Immature natural killer cell (primary cell): ENCODE data around the gene MAX. TPM values are rescaled to one million over a fixed set of nuclear protein-coding genes. Genes with fewer than 3 reads are reported as not detected.
"Not testable (repeated sequence)": the region's sequence is repeated elsewhere in the genome, so short reads cannot be mapped to it uniquely, and the experiment has no call there.

Experiments
- DNase-seq, 3 donors: peaks; one replicate each; pipeline ENCODE4 v3.0.0; 2022; ENCODE audit warnings: mixed read lengths in 1 of 3
- H3K27ac Mint-ChIP-seq, 6 donors: one replicate each; pipeline ENCODE4 v1.8.0; 2020; ENCODE audit warnings: mixed read lengths in 6 of 6, mild to moderate bottlenecking in 5 of 6, inconsistent platforms in 4 of 6, moderate library complexity in 3 of 6
- H3K27me3 Mint-ChIP-seq, 3 donors: one replicate each; pipeline ENCODE4 v1.8.0; 2020 to 2021; ENCODE audit warnings: low read depth in 3 of 3, mild to moderate bottlenecking in 3 of 3, mixed read lengths in 3 of 3, moderate library complexity in 3 of 3, inconsistent platforms in 1 of 3
- H3K36me3 Mint-ChIP-seq, 3 donors: one replicate each; pipeline ENCODE4 v1.8.0; 2020; ENCODE audit warnings: mixed read lengths in 3 of 3, inconsistent platforms in 2 of 3, mild to moderate bottlenecking in 2 of 3
- H3K4me1 Mint-ChIP-seq, 2 donors: one replicate each; pipeline ENCODE4 v1.8.0; 2020; ENCODE audit warnings: inconsistent platforms in 2 of 2, mild to moderate bottlenecking in 2 of 2, mixed read lengths in 2 of 2, moderate library complexity in 1 of 2
- H3K4me3 Mint-ChIP-seq, 5 donors: one replicate each; pipeline ENCODE4 v1.8.0; 2020; ENCODE audit warnings: mild to moderate bottlenecking in 5 of 5, mixed read lengths in 5 of 5, inconsistent platforms in 3 of 5, moderate library complexity in 3 of 5
- H3K9me3 Mint-ChIP-seq, 6 donors: one replicate each; pipeline ENCODE4 v1.8.0; 2020; ENCODE audit warnings: mild to moderate bottlenecking in 6 of 6, mixed read lengths in 6 of 6, inconsistent platforms in 4 of 6, moderate library complexity in 3 of 6
- polyA plus RNA-seq, 3 donors: library from polyadenylated mRNA; unstranded; fragments of 300-500 nt; fragmentation: Illumina TruSeq; gene quantifications; one replicate each; pipeline ENCODE4 v1.2.3, GENCODE V29; 2021

MAX gene
- polyA plus RNA-seq, 3 donors from 2014 or later = 121 to 139 (median 135) TPM

DNA sequence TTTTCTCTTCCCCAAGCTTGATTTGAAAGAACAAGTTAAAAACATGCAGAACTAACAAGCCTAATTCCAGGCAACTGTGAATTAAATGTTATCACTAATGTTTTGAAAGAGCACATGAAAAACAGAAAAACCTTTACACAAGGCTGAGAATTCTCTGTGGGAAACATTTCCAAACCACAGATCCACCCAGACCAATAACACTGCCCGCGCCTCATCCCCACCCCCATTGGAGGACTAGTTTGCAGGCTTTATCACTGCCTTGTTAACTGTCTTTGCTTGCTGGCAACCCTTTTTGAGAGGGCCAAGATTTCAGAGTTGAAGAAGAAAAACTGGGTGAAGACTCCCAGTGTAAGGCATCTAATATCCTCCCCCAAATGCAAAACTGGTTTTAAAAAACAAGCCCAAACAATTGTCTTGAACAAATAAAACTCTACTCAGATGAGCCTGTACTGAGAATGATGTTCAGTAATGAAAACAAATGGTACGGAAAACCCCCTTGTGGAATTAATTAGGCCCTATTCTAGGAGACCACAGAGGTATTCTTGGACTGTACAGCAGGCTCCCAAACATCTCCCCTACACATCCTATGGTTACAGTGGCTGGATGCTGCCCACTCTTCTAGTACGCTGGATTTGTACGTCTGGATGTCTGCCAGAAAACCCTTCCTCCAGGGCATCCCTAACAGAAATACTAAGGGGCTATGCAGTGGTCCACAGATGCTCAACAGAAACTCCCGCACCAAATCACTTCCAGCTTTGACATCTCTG, 5.8 kb downstream of the MAX start:
- Mint-ChIP-seq H3K27ac (peak overlapping the region; percentile 26 to 79 (median 54)), H3K9me3 (no peaks in the 10 kb centered on the region)

DNA sequence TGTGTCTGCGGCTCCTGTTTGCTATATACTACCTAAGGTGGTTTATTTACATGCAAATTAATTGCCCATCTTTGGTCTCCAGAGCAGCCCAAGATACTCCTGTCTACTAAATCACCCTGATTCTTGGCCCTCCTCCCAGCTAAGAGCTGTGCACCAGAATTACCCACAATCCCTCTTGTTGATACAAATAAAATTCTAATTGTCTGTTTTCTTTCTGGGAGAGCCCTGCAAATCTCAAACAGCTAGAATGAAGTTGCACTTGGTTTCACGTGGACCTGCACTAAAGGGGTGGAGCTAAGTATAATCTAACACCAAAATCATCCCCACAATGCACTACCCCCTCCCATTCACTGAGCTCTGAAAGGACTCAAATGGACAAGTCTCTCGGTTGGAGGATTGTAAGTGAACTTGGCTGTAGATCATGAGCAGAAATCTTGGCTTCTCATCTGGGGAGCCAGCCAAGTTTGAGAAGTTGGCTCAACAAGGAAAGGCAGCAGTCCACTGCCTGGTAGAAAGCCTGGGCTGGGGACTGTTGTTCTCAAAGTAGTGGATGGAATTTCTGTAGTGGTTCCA, 6.6 kb downstream of the MAX start:
- DNase-seq = no peak
- Mint-ChIP-seq H3K27me3 (no peaks in the 10 kb centered on the region), H3K9me3 (no peaks in the 10 kb centered on the region), H3K27ac (peak overlapping the region; percentile 26 to 79 (median 54)), H3K4me3 (peak overlapping the region; percentile 23 to 64 (median 63)), H3K36me3 (peaks cover 8 to 30% (median 19%) of the 10 kb centered on the region in 3 donors), H3K4me1 (peaks cover 72 to 92% of the 10 kb centered on the region in 2 donors)

More for the DNA sequence above, 5.8 kb downstream of the MAX start:
- DNase-seq = no peak
- Mint-ChIP-seq H3K4me3 (peak overlapping the region; percentile 23 to 64 (median 63)), H3K36me3 (peaks cover 8 to 23% (median 11%) of the 10 kb centered on the region in 3 donors), H3K4me1 (peaks cover 75 to 92% of the 10 kb centered on the region in 2 donors), H3K27me3 (peaks cover 0 to 3% (median 0%) of the 10 kb centered on the region in 3 donors)

DNA sequence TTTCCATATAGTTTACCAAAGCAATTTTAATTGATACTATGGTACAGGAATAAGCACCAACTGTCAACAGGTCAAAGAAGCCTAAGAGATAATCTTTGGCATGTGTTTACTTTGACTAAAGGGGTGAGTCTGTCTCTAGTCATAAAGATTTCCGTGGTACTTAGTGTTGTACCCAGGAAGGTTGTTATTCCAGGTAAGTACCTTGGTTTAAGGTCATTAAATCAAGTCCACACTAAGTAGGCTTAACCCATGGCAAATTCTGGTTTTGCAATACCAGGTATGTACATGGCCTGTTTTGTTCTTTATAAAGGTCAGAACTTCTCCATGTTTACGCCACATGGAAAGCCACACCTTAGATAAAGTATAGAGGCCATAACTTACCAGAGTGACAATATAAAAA, 10.0 kb downstream of the MAX start:
- no peaks in the 10 kb centered on the region for H3K9me3 Mint-ChIP-seq
- no peak for DNase-seq
- peaks cover 28 to 48% (median 32%) of the 10 kb centered on the region in 3 donors for H3K36me3 Mint-ChIP-seq
- H3K4me1 Mint-ChIP-seq = peaks cover 56 to 87% of the 10 kb centered on the region in 2 donors
- H3K27me3 Mint-ChIP-seq = no peaks in the 10 kb centered on the region
- H3K27ac Mint-ChIP-seq = no peak overlapping the region
- H3K4me3 Mint-ChIP-seq = no peak overlapping the region

DNA sequence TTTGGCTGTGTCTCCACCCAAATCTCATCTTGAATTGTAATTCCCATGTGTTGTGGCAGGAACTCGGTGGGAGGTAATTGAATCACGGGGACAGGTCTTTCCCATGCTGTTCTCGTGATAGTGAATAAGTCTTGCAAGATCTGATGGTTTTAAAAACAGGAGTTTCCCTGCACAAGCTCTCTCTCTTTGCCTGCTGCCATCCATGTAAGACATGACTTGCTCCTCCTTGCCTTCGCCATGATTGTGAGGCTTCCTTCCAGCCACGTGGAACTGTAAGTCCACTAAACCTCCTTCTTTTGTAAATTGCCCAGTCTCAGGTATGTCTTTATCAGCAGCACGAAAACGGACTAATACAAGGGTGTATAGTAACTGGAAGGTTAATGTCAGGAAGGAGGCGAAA, 14.5 kb downstream of the MAX start:
- H3K4me1 Mint-ChIP-seq = peaks cover 35 to 85% of the 10 kb centered on the region in 2 donors
- peaks cover 37 to 71% (median 42%) of the 10 kb centered on the region in 3 donors for H3K36me3 Mint-ChIP-seq
- H3K27ac Mint-ChIP-seq = peak overlapping the region in 1 of 6 donors; percentile 13
- DNase-seq, H3K27me3 Mint-ChIP-seq, H3K9me3 Mint-ChIP-seq, H3K4me3 Mint-ChIP-seq: not testable (repeated sequence)

DNA sequence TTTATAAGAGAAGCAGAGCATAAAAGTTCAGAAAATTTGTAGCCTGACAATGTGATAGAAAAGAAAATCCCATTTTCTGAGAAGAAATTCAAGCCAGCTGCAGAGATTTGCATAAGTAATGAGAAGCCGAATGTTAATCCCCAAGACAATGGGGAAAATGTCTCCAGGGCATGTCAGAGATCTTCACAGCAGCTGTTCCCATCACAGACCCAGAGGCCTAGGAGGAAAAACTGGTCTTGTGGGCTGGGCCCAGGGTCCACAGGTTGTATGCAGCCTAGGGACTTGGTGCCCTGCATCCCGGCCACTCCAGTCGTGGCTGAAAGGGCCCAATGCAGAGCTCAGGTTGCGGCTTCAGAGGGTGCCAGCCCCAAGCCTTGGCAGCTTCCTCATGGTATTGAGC, 15.6 kb downstream of the MAX start:
- H3K36me3 Mint-ChIP-seq = peaks cover 43 to 78% (median 48%) of the 10 kb centered on the region in 3 donors
- not testable (repeated sequence) for H3K9me3 Mint-ChIP-seq, H3K27me3 Mint-ChIP-seq, DNase-seq, H3K4me3 Mint-ChIP-seq
- peak overlapping the region in 2 of 6 donors; percentile 43 to 51 for H3K27ac Mint-ChIP-seq
- peaks cover 44 to 94% of the 10 kb centered on the region in 2 donors for H3K4me1 Mint-ChIP-seq

DNA sequence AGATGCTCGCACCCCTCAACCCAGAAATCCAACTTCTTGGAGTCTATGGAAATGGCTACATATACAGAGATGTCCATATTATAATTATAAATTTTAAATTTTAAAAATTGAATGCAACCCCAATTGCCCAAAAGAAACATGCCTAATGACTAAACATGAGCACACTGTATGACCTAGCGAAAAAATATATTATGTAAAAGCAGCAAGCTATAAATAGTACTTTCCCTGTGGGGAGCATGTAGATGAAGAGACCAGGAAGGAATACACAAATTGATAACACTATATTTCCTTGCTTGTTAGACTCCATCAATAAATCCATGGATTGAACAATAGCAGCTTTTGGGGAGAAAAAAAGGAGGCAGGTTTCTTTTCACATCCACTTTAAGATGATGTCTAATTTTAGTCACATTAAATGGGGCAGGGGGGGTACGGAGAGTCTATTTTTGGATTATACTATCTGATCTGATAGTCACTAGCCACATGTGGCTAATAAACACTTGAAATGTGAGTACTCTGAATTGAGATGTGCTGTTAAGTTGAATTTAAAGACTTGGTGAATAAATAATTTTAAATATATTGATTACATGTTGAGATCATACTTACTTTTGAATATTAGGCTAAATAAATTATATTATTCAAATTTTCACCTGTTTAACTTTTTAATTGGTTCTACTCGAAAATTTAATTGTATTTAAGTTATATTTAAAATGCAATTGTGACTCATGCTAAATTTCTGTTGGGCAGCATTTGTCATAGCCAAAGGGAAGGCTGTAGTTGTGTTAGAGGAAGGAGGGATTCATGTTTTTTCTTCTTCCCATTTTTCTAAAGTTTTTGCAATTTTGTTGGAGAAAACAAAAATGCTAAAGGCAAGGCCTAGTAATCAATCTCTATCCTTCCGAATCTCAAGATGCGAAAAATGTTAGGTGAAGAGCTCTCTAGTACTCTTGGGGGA, 17.5 kb downstream of the MAX start:
- no peaks in the 10 kb centered on the region for H3K9me3 Mint-ChIP-seq
- peaks cover 0 to 2% (median 0%) of the 10 kb centered on the region in 3 donors for H3K27me3 Mint-ChIP-seq
- H3K4me1 Mint-ChIP-seq = peaks cover 56 to 99% of the 10 kb centered on the region in 2 donors
- peaks cover 41 to 79% (median 44%) of the 10 kb centered on the region in 3 donors for H3K36me3 Mint-ChIP-seq
- H3K27ac Mint-ChIP-seq = peak overlapping the region in 5 of 6 donors; percentile 20 to 59 (median 35)
- DNase-seq = no peak
- H3K4me3 Mint-ChIP-seq = no peak overlapping the region

DNA sequence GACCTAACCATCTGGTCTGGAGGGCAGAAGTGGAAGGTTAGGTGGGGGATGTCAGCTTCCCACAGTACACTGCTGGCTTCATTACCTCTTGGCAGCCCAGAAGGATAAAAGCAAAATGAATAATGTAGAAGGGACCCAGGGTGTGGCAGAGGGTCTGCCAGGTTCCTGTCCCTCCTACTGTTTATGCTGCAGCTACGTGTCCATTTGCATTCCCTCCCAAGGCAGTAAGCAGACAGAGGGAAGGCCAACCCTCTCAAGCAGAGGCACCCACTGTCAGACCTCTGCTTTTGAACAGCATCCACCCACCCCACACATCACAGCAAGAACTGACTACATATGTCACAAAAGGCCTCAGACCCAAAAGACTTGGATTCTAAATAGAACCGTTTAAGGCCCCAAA, 19.4 kb downstream of the MAX start:
- Mint-ChIP-seq H3K9me3 (no peaks in the 10 kb centered on the region), H3K36me3 (peaks cover 30 to 71% (median 35%) of the 10 kb centered on the region in 3 donors), H3K27me3 (peaks cover 0 to 2% (median 0%) of the 10 kb centered on the region in 3 donors), H3K4me1 (peaks cover 64 to 93% of the 10 kb centered on the region in 2 donors), H3K4me3 (no peak overlapping the region), H3K27ac (peak overlapping the region in 3 of 6 donors; percentile 4 to 65 (median 39))
- DNase-seq = no peak

DNA sequence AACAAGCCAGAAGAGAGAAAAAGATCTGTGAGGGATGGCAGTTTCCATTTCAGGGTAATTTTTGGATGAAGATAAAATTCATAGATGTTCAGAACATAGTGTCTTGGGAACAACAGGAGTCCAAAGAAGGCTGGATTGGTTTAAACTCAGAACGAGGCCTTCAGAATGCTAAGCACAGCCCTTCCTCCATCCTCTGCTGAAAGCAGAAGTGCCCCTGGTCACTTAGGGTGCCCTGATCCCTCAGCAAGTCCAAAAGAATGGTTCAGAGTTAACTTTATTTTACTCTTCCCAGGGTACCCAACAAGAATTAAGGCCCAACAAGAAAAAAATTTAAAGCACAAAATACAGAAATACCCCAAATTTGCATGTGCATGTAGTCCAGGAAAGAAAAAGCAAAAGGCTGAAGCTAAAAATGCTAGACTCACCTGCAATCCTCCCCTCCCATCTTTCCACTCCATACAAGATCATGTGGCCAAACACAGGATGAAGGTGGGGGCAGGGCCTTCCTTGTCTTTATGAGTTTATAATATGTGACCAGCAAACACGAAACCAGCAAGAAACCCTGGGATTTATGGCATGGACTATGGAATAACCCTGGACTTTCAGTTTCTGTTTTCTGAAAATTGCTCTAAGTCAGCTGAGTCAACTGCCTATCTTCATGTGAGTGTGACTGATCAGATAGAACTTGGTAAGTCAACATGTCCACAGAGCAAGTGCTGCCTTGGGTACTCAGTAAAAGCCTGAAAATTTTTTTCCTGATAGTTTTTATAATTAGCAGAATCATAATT, 21.2 kb downstream of the MAX start:
- Mint-ChIP-seq H3K36me3 (peaks cover 20 to 66% (median 27%) of the 10 kb centered on the region in 3 donors), H3K27ac (peak overlapping the region in 3 of 6 donors; percentile 44 to 65 (median 64)), H3K4me3 (no peak overlapping the region), H3K9me3 (no peaks in the 10 kb centered on the region), H3K4me1 (peaks cover 63 to 89% of the 10 kb centered on the region in 2 donors), H3K27me3 (peaks cover 0 to 2% (median 0%) of the 10 kb centered on the region in 3 donors)
- DNase-seq = no peak

DNA sequence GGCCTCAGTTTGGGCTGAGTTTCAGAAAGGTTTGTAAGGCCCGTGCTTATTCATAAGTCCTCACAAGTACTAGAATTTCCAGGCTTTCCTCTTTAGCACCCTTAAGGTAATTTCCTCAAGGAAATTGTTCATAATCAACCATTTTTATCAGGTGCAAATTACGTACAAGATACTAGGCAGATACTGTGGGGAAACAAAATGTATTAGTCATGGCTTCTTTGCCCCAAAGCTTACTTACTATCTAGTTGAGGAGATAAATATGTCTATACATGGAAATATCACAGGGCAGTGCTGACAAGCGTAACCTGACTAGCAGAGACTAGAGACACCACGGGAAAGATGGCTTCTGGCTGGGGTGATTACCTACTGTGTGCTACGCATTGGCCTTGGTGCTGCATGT, 22.5 kb downstream of the MAX start:
- peaks cover 58 to 90% of the 10 kb centered on the region in 2 donors for H3K4me1 Mint-ChIP-seq
- peak overlapping the region; percentile 20 to 84 (median 54) for H3K27ac Mint-ChIP-seq
- H3K9me3 Mint-ChIP-seq = no peaks in the 10 kb centered on the region
- DNase-seq = no peak
- peaks cover 17 to 66% (median 22%) of the 10 kb centered on the region in 3 donors for H3K36me3 Mint-ChIP-seq
- H3K27me3 Mint-ChIP-seq = peaks cover 0 to 2% (median 0%) of the 10 kb centered on the region in 3 donors
- H3K4me3 Mint-ChIP-seq = peak overlapping the region in 1 of 5 donors; percentile 15

DNA sequence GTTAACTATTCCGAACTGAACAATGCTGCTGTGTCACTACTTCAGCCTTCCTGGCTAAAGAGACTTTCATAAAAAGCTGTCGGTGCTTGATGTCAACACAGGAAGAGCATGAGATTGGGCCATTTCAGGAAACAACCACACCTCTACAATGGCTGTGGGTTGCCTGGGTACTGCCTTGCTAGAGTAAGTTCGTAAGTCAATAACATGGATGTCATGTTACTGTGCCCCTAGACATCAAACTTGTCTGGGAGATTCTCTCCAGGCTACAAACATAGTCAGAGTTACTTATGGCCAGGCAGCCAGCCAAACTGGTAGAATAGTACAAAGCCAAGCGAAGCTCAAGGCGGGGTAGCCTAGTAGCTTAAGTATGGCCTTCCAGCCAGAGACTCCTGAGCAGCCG, 23.1 kb downstream of the MAX start:
- Mint-ChIP-seq H3K9me3 (no peaks in the 10 kb centered on the region), H3K27ac (peak overlapping the region; percentile 30 to 84 (median 68)), H3K36me3 (peaks cover 15 to 67% (median 25%) of the 10 kb centered on the region in 3 donors), H3K4me3 (peak overlapping the region in 2 of 5 donors; percentile 15 to 53), H3K4me1 (peaks cover 63 to 90% of the 10 kb centered on the region in 2 donors), H3K27me3 (peaks cover 0 to 2% (median 0%) of the 10 kb centered on the region in 3 donors)
- DNase-seq = no peak

DNA sequence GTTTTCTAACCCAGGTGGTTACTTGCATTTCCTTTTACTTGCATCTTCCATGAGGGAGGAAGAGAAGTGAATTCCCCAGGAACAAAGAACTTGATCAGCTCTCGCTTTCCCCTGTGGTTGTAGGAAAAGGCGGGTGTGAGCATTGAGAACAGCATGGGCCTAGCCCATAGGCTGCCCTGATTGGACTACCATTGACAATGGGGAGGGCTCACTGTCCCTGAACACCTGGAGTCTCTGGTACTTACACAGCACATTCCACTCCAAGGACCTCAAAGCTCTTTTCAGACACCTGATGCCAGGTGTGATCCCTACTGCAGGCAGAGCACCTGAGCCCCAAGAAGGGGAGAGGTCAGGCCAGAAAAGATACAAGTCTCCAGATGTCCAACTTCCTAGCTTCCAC, 25.0 kb downstream of the MAX start:
- no peak for DNase-seq
- H3K27ac Mint-ChIP-seq = no peak overlapping the region
- H3K4me3 Mint-ChIP-seq = no peak overlapping the region
- peaks cover 15 to 54% (median 30%) of the 10 kb centered on the region in 3 donors for H3K36me3 Mint-ChIP-seq
- H3K27me3 Mint-ChIP-seq = peaks cover 0 to 2% (median under 1%) of the 10 kb centered on the region in 3 donors
- no peaks in the 10 kb centered on the region for H3K9me3 Mint-ChIP-seq
- peaks cover 49 to 89% of the 10 kb centered on the region in 2 donors for H3K4me1 Mint-ChIP-seq

DNA sequence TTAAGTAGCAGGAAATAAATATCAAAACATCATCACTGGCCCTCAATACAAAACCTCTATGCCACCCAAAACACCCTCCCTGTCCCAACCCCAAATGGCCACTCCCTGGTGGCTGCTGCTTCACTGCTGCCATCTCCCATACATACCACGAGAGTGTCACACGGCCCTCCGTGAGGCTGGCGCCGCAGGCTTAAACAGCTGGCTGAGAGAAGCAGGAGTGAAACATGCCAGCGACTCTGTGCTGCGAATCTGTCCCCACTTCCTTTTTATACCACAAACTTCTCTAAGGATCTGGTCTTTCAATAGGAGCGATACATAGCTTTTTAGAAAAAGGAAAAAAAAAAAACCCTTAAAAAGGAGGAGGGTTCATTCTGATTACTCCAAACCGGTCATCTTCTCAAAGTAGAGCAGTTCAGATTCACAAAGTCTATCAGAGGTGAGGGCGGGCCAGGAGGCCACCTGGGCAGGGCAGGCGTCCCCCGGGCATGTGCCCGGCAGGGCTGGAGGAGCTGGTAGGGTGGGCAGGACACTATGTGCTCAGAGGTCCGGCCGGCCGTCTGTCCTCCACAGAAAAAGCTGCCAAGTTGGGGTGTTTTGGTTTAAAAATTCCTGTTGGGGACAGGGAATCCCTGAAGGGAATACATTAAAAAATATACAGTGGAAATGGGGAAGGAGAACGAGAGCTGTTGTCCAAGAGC, 26.5 kb downstream of the MAX start:
- Mint-ChIP-seq H3K4me3 (no peak overlapping the region), H3K4me1 (peaks cover 34 to 74% of the 10 kb centered on the region in 2 donors), H3K27ac (peak overlapping the region in 1 of 6 donors; percentile 35), H3K36me3 (peaks cover 8 to 42% (median 24%) of the 10 kb centered on the region in 3 donors), H3K27me3 (peaks cover 0 to 2% (median 2%) of the 10 kb centered on the region in 3 donors), H3K9me3 (no peaks in the 10 kb centered on the region)
- no peak for DNase-seq
